Loucy (cell line): ENCODE measurements around the gene HEPHL1.
"Not testable (repeated sequence)": the region's sequence is repeated elsewhere in the genome, so short reads cannot be mapped to it uniquely, and the experiment has no call there.

ENCODE experiments used
- H2AFZ ChIP-seq: fragments of 200-600 bp; sonication (generic); 2 replicates; pipeline ENCODE4 v1.6.0; 2016; ENCODE audit warnings: antibody characterized with exemption, mild to moderate bottlenecking, low read length, moderate library complexity
- H3F3A ChIP-seq: fragments of 200-600 bp; 2 replicates; pipeline ENCODE4 v1.6.0; 2016; ENCODE audit warnings: antibody characterized with exemption, low read depth, mild to moderate bottlenecking
- H3K27me3 ChIP-seq: fragments of 200-600 bp; sonication (generic); 2 replicates; pipeline ENCODE4 v1.6.1; 2014; ENCODE audit warnings: low read length, mild to moderate bottlenecking; ENCODE audit not compliant: insufficient read depth, poor library complexity, severe bottlenecking
- H3K36me3 ChIP-seq: fragments of 200-600 bp; sonication (generic); 2 replicates; pipeline ENCODE4 v1.6.1; 2016; ENCODE audit warnings: low read length; ENCODE audit not compliant: insufficient read depth
- H3K4me1 ChIP-seq: fragments of 200-600 bp; sonication (generic); 2 replicates; pipeline ENCODE4 v1.5.1; 2014; ENCODE audit warnings: low read length, mild to moderate bottlenecking; ENCODE audit not compliant: insufficient read depth, poor library complexity, severe bottlenecking
- H3K4me2 ChIP-seq: fragments of 200-600 bp; sonication (generic); 2 replicates; pipeline ENCODE4 v1.6.0; 2014; ENCODE audit warnings: antibody characterized with exemption, low read length, low read depth, mild to moderate bottlenecking; ENCODE audit not compliant: poor library complexity, severe bottlenecking
- H3K4me3 ChIP-seq: fragments of 200-600 bp; sonication (generic); 2 replicates; pipeline ENCODE4 v1.5.1; 2014; ENCODE audit warnings: low read length, mild to moderate bottlenecking, mixed read lengths; ENCODE audit not compliant: poor library complexity, severe bottlenecking
- H3K79me2 ChIP-seq: fragments of 200-600 bp; sonication (generic); 2 replicates; pipeline ENCODE4 v1.6.1; 2014; ENCODE audit warnings: low read length; ENCODE audit not compliant: insufficient read depth
- H3K9ac ChIP-seq: fragments of 200-600 bp; sonication (generic); 2 replicates; pipeline ENCODE4 v1.6.0; 2014; ENCODE audit warnings: mild to moderate bottlenecking, low read depth, low read length, moderate library complexity; ENCODE audit not compliant: poor library complexity, severe bottlenecking
- H3K9me2 ChIP-seq: fragments of 200-600 bp; sonication (generic); replicated peaks from 2 replicates; pipeline ENCODE4 v1.6.1; 2016; ENCODE audit warnings: low read depth, low read length, mixed read lengths
- H3K9me3 ChIP-seq: fragments of 200-600 bp; sonication (generic); 2 replicates; pipeline ENCODE4 v1.6.1; 2014; ENCODE audit warnings: mild to moderate bottlenecking, antibody characterized with exemption, low read length, low read depth; ENCODE audit not compliant: insufficient read depth
- H4K20me1 ChIP-seq: fragments of 200-600 bp; sonication (generic); 2 replicates; pipeline ENCODE4 v1.6.0; 2014; ENCODE audit warnings: antibody characterized with exemption, low read length, mild to moderate bottlenecking; ENCODE audit not compliant: insufficient read depth, poor library complexity, severe bottlenecking
- EZH2phosphoT487 ChIP-seq: fragments of 200-600 bp; IDR thresholded peaks from 2 replicates; pipeline ENCODE4 v1.6.1; 2018; ENCODE audit warnings: antibody characterized with exemption, mild to moderate bottlenecking, moderate library complexity, borderline replicate concordance
- TF ChIP-seq, protein P1 (sequence below): fragments of 200-600 bp; sonication (generic); conservative IDR thresholded peaks from 2 replicates; pipeline ENCODE4 v1.5.1; 2014; ENCODE audit warnings: mild to moderate bottlenecking, antibody characterized with exemption, low read length

Gene HEPHL1, protein sequence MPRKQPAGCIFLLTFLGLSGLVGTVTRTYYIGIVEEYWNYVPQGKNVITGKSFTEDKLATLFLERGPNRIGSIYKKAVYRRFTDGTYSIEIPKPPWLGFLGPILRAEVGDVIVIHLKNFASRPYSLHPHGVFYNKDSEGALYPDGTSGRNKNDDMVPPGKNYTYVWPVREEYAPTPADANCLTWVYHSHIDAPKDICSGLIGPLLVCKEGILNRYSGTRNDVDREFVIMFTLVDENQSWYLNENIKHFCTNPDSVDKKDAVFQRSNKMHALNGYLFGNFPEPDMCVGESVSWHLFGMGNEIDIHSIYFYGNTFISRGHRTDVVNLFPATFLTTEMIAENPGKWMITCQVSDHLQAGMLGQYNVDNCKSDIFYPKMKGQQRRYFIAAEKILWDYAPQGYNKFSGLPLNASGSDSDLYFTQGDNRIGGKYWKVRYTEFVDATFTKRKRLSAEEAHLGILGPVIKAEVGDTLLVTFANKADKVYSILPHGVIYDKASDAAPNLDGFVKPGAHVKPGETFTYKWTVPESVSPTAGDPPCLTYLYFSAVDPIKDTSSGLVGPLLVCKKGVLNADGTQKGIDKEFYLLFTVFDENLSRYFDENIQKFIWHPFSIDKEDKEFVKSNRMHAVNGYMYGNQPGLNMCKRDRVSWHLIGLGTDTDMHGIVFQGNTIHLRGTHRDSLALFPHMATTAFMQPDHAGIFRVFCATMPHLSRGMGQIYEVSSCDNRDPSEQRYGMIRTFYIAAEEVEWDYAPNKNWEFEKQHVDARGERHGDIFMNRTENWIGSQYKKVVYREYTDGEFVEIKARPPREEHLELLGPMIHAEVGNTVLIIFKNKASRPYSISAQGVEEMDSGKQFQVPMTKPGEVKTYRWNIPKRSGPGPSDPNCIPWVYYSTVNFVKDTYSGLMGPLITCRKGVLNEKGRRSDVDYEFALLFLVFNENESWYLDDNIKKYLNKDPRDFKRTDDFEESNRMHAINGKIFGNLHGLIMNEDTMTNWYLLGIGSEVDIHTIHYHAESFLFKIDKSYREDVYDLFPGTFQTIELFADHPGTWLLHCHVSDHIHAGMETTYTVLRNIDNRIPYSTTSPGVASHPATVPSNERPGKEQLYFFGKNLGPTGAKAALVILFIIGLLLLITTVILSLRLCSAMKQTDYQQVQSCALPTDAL

DNA sequence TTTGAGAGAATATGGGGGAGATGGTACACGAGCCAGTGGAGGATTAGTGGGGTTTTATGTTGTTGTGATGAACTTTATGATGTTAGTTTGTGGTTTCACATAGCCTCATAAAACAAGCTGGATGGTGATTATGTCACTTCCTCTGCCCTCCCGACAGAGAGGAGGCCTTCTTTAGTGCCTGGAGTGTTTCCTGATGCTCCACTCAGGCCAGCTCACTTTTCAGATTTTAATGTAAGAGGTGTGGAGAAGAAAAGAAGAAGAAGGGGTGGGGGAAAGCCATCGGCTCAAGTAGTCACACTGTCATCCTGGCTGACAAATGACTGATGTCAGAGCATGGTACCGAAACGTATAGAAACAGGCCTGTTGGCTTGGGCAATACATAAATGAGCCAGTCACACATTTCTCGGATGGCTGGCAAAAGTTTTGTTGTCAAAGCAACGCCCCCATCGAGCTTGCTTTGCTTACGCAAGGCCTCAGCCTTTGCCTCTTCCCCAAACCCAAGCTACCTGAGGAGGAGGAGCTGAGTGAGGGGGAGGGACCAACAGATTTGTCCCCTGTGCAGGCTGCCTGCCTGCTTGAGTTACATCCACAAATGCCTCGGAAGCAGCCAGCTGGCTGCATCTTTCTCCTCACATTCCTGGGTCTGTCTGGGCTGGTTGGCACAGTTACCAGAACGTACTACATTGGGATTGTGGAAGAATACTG is at the start of gene HEPHL1:
Gene HEPHL1 (plus strand): TSS at position 578 of the 705 bp plus-strand sequence. CDS start 15 bp downstream, at position 593.
- Histone ChIP-seq H3K4me1 (no peaks in the 10 kb centered on the region), H3F3A (no peaks in the 10 kb centered on the region), H4K20me1 (no peaks in the 10 kb centered on the region), H3K4me2 (no peak within 1 kb of the TSS), H3K27me3 (peaks cover 4% of the 10 kb centered on the region), H3K36me3 (no peaks in the 10 kb centered on the region), H3K9ac (no peak within 1 kb of the TSS), H3K9me2 (no peaks in the 10 kb centered on the region), H3K4me3 (no peak within 1 kb of the TSS), H3K79me2 (no peaks in the 10 kb centered on the region), H3K9me3 (no peaks in the 10 kb centered on the region), H2AFZ (no peak within 1 kb of the TSS)
- TF ChIP-seq, protein P1, sequence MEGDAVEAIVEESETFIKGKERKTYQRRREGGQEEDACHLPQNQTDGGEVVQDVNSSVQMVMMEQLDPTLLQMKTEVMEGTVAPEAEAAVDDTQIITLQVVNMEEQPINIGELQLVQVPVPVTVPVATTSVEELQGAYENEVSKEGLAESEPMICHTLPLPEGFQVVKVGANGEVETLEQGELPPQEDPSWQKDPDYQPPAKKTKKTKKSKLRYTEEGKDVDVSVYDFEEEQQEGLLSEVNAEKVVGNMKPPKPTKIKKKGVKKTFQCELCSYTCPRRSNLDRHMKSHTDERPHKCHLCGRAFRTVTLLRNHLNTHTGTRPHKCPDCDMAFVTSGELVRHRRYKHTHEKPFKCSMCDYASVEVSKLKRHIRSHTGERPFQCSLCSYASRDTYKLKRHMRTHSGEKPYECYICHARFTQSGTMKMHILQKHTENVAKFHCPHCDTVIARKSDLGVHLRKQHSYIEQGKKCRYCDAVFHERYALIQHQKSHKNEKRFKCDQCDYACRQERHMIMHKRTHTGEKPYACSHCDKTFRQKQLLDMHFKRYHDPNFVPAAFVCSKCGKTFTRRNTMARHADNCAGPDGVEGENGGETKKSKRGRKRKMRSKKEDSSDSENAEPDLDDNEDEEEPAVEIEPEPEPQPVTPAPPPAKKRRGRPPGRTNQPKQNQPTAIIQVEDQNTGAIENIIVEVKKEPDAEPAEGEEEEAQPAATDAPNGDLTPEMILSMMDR: no peak
- TF ChIP-seq EZH2phosphoT487: no peak

DNA sequence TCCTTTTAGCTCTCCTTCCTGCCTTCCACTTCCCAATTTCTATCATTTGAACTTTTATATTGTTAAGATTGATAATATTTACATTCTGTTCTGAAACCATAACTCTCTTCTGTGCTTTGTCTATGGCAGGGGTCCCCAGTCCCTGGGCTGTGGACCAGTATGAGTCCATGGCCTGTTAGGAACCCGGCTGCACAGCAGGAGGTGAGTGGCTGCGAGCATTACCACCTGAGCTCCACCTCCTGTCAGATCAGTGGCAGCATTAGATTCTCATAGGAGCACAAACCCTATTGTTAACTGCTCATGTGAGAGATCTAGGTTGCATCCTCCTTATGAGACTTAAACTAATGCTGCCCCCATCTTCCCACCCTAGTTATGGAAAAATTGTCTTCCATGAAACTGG is 48.4 kb upstream of the HEPHL1 start:
- no peak overlapping the region for H2AFZ ChIP-seq
- H3K4me1 ChIP-seq: no peaks in the 10 kb centered on the region
- H3K4me2 ChIP-seq: no peak overlapping the region
- H3K9me3 ChIP-seq: no peaks in the 10 kb centered on the region
- no peak overlapping the region for H3K9ac ChIP-seq
- no peaks in the 10 kb centered on the region for H3K79me2 ChIP-seq
- H3K27me3 ChIP-seq: no peaks in the 10 kb centered on the region
- no peaks in the 10 kb centered on the region for H3F3A ChIP-seq
- no peaks in the 10 kb centered on the region for H3K9me2 ChIP-seq
- H3K4me3 ChIP-seq: no peak overlapping the region
- no peak for TF ChIP-seq EZH2phosphoT487
- TF ChIP-seq, protein P1: no peak
- no peaks in the 10 kb centered on the region for H3K36me3 ChIP-seq
- H4K20me1 ChIP-seq: no peaks in the 10 kb centered on the region

DNA sequence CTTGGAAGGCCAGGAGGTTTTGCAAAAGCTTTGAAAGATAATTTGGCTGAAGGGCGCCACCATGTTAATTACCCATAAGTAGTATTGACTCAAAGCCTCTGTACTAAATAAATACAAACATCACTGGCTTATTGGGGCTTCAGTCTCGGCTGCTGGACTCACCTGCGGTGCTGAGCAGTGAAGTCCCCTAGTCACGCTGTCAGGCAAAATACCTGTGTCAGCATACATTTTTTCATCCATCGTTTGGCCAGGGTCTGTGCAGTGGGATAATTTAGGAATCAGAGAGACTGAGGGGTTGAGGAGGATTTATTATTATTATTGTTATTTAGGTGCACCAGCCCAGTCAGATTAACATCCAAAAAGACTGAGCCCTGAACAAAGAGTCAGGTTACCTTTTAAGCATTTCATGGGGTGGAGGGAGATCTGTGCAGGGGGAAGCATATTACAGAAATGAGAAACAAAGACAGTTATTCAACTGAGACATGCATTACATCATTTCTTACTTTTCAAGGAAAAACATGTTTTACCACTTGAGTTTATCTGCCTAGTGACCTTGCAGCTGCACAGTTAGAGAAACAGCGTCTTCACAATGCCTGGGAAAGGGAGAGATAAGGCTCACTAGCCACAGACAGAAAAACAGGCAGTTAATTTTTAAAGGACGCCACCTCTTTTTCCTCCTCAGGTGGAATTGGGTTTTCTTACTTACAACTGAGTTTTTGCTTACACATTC is 47.7 kb upstream of the HEPHL1 start:
- H2AFZ ChIP-seq, H3K9ac ChIP-seq: not testable (repeated sequence)

More for the DNA sequence above, 47.7 kb upstream of the HEPHL1 start:
- H3K4me1 ChIP-seq, H3K4me2 ChIP-seq, H3K27me3 ChIP-seq, H3K36me3 ChIP-seq, H3F3A ChIP-seq, H3K9me3 ChIP-seq, H3K4me3 ChIP-seq, H4K20me1 ChIP-seq, H3K9me2 ChIP-seq, H3K79me2 ChIP-seq: not testable (repeated sequence)
